Chondrocyte (in vitro differentiated cells): Measurements from ENCODE around the gene GNAS-AS1. TPM values are rescaled to one million over a fixed set of nuclear protein-coding genes. Genes with fewer than 3 reads are reported as not detected.

Experiments used
- DNase-seq: peaks from one replicate; pipeline ENCODE4 v3.0.0; 2021; ENCODE audit warnings: mixed read lengths, low spot score
- H3K27ac Mint-ChIP-seq: one replicate; pipeline ENCODE4 v1.8.0; 2021; ENCODE audit warnings: mild to moderate bottlenecking, moderate library complexity, mixed read lengths; ENCODE audit not compliant: unreplicated experiment
- H3K27me3 Mint-ChIP-seq: 2 replicates; pipeline ENCODE4 v1.8.0; 2021; ENCODE audit warnings: low read depth, mixed read lengths
- H3K36me3 Mint-ChIP-seq: 2 replicates; pipeline ENCODE4 v1.8.0; 2021; ENCODE audit warnings: low read depth, mixed read lengths
- H3K4me1 Mint-ChIP-seq: 2 replicates; pipeline ENCODE4 v1.8.0; 2021; ENCODE audit warnings: low read depth, mild to moderate bottlenecking, mixed read lengths
- H3K4me3 Mint-ChIP-seq: one replicate; pipeline ENCODE4 v1.8.0; 2021; ENCODE audit warnings: mild to moderate bottlenecking, moderate library complexity, mixed read lengths; ENCODE audit not compliant: unreplicated experiment
- H3K9me3 Mint-ChIP-seq: 2 replicates; pipeline ENCODE4 v1.8.0; 2021; ENCODE audit warnings: low read depth, mixed read lengths
- total RNA-seq: library from RNA; stranded (reverse); gene quantifications from 3 replicates; pipeline ENCODE4 v1.2.1, GENCODE V29; 2021
- TF ChIP-seq, protein P1 (sequence below): fragments of 200-600 bp; sonication (generic); IDR thresholded peaks from 2 replicates; pipeline ENCODE4 v1.5.0; 2021; ENCODE audit warnings: antibody characterized with exemption, mild to moderate bottlenecking, moderate library complexity

GNAS-AS1 gene
- total RNA-seq, 1 donor from 2014 or later: 1.1 TPM

DNA sequence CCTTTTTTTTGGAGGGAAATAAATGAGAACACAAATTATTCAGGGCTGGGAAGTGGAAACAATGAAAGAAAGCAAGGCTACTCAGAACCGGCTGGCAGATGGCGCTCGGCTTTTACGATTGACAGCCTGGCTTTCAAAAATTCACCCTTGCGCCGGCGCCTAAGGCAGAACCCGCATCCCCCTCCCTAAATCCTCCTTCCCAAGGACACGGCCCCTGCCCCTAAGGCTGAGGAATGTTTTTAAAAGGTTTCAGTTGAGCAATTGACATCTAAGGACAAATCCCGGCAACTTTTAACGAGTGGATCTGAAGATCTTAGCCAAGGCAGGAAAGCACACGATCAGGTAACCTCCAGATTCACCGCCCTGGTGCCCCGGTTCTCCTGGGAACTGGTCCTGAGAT is 18.1 kb upstream of the GNAS-AS1 start:
- no peak for DNase-seq
- H3K4me3 Mint-ChIP-seq: no peak overlapping the region
- H3K27ac Mint-ChIP-seq: no peak overlapping the region

DNA sequence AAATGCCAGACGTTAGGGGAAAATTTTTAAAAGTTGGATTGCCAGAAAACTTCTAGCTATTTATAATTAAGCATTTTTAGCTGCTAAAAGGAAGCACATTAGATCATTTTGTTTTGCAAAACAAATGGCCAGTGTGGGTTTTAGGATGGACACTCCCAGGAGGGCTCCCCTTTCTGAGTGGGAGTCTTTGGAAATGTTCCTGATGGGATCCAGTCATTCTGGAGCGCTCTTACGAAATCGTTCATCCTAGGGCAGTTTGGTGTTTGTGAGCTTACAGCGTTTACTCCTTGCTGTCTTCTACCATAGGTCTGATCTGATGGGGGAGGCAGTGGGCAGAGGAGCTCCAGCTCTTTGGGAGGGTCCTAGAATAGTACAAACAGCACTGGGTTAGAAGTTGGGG is 16.5 kb upstream of the GNAS-AS1 start:
- no peak for DNase-seq
- Mint-ChIP-seq H3K4me3 (no peak overlapping the region), H3K27ac (no peak overlapping the region), H3K36me3 (no peaks in the 10 kb centered on the region), H3K4me1 (peaks cover 5% of the 10 kb centered on the region), H3K27me3 (peaks cover 16% of the 10 kb centered on the region), H3K9me3 (no peaks in the 10 kb centered on the region)
- TF ChIP-seq, protein P1, sequence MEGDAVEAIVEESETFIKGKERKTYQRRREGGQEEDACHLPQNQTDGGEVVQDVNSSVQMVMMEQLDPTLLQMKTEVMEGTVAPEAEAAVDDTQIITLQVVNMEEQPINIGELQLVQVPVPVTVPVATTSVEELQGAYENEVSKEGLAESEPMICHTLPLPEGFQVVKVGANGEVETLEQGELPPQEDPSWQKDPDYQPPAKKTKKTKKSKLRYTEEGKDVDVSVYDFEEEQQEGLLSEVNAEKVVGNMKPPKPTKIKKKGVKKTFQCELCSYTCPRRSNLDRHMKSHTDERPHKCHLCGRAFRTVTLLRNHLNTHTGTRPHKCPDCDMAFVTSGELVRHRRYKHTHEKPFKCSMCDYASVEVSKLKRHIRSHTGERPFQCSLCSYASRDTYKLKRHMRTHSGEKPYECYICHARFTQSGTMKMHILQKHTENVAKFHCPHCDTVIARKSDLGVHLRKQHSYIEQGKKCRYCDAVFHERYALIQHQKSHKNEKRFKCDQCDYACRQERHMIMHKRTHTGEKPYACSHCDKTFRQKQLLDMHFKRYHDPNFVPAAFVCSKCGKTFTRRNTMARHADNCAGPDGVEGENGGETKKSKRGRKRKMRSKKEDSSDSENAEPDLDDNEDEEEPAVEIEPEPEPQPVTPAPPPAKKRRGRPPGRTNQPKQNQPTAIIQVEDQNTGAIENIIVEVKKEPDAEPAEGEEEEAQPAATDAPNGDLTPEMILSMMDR: no peak

More for the DNA sequence above, 18.1 kb upstream of the GNAS-AS1 start:
- peaks cover 9% of the 10 kb centered on the region for H3K4me1 Mint-ChIP-seq
- H3K36me3 Mint-ChIP-seq: no peaks in the 10 kb centered on the region
- H3K27me3 Mint-ChIP-seq: peaks cover 9% of the 10 kb centered on the region
- TF ChIP-seq, protein P1: peak; percentile 84
- H3K9me3 Mint-ChIP-seq: no peaks in the 10 kb centered on the region

- Mint-ChIP-seq H3K36me3 (no peaks in the 10 kb centered on the region), H3K4me1 (peaks cover 5% of the 10 kb centered on the region), H3K4me3 (no peak overlapping the region), H3K9me3 (no peaks in the 10 kb centered on the region), H3K27ac (no peak overlapping the region), H3K27me3 (peaks cover 23% of the 10 kb centered on the region)
- DNase-seq: no peak
- TF ChIP-seq, protein P1: no peak
These were observed 15.1 kb upstream of the GNAS-AS1 start for GRCh38 chr20:58865843-58866242.

- Mint-ChIP-seq H3K27ac (no peak overlapping the region), H3K4me3 (no peak overlapping the region), H3K27me3 (peaks cover 29% of the 10 kb centered on the region), H3K36me3 (no peaks in the 10 kb centered on the region), H3K4me1 (peaks cover 5% of the 10 kb centered on the region), H3K9me3 (no peaks in the 10 kb centered on the region)
- TF ChIP-seq, protein P1: peak; percentile 39
- no peak for DNase-seq
These were observed 13.6 kb upstream of the GNAS-AS1 start for GRCh38 chr20:58864346-58864745.

GRCh38 chr20:58863044-58863790 is 12.5 kb upstream of the GNAS-AS1 start:
- no peak for DNase-seq
- Mint-ChIP-seq H3K4me1 (no peaks in the 10 kb centered on the region), H3K9me3 (no peaks in the 10 kb centered on the region), H3K27ac (no peak overlapping the region), H3K27me3 (peaks cover 35% of the 10 kb centered on the region), H3K36me3 (no peaks in the 10 kb centered on the region), H3K4me3 (no peak overlapping the region)
- TF ChIP-seq, protein P1: no peak
